ENCODE measurements around the gene IPO9.

Gene IPO9

DNA sequence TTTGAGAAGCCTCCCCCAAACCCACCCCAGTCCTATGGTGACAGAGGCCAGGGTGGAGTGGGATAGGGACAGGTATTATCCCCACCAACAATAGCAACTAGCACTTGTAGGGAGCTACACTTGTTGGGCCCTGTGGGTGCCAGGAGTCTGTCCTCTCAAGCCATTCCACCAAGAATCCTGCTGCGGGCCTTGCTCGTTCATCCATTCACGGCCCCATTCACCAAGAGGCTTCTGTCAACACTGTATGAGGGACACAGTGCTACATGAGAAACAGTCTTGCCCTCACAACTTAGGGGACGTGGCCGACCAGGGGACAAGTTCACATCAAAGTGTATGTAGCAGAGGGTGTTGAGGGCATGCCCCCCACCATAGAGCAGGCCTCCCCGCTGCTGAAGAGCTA, 78.7 kb downstream of the IPO9 start:
- TF ChIP-seq SPI1 (IDR thresholded peaks at IDR 0.05; ENCODE audit: borderline replicate concordance, low read depth) (no peak), POLR2AphosphoS5 (IDR thresholded peaks at IDR 0.05; ENCODE audit: low read depth) (no peak), CTCF (IDR thresholded peaks at IDR 0.05; ENCODE audit: insufficient read depth, low read length) (no peak), GABPA (IDR thresholded peaks at IDR 0.05; ENCODE audit: low read depth) (no peak)
- TF ChIP-seq, protein P1, sequence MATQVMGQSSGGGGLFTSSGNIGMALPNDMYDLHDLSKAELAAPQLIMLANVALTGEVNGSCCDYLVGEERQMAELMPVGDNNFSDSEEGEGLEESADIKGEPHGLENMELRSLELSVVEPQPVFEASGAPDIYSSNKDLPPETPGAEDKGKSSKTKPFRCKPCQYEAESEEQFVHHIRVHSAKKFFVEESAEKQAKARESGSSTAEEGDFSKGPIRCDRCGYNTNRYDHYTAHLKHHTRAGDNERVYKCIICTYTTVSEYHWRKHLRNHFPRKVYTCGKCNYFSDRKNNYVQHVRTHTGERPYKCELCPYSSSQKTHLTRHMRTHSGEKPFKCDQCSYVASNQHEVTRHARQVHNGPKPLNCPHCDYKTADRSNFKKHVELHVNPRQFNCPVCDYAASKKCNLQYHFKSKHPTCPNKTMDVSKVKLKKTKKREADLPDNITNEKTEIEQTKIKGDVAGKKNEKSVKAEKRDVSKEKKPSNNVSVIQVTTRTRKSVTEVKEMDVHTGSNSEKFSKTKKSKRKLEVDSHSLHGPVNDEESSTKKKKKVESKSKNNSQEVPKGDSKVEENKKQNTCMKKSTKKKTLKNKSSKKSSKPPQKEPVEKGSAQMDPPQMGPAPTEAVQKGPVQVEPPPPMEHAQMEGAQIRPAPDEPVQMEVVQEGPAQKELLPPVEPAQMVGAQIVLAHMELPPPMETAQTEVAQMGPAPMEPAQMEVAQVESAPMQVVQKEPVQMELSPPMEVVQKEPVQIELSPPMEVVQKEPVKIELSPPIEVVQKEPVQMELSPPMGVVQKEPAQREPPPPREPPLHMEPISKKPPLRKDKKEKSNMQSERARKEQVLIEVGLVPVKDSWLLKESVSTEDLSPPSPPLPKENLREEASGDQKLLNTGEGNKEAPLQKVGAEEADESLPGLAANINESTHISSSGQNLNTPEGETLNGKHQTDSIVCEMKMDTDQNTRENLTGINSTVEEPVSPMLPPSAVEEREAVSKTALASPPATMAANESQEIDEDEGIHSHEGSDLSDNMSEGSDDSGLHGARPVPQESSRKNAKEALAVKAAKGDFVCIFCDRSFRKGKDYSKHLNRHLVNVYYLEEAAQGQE (IDR thresholded peaks at IDR 0.05; ENCODE audit: insufficient replicate concordance, low read depth), result no peak
- H3K27ac ChIP-seq (replicated peaks), result no peak overlapping the region

DNA sequence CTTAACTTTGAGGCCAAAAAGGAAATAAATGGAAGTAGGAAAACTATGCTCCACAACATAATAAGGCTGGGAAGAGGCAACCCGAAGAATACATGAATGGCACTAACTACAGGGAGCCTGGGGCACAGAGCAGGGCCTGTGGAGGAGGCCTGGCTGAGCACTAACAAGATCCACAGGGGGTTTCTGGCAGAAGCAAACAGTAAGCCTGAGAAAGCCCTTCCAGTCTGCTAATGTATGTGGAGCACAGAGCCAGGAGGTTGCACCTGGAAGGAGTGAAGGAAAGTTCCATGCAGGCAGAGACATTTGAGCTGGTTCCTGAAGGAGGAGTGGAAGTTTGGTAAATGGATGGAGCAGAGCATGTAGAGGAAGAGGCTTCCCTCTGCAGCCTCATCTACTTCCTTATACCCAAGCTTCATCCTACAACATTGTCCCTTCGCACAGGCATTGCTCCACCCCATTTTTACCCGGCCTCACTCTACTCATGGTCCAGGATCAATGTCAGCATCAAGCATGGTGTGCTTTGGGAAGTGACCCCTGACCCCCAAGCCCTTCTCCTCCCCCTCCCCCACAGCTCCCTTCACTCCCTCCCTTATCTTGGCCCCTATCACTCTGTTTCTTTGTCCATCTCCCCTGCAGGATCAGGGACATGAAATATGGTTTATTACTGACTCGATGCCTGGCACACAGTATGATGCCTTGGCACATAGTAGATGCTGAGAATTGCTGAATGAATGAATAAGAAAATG, 83.0 kb downstream of the IPO9 start:
- TF ChIP-seq SPI1 (IDR thresholded peaks at IDR 0.05; ENCODE audit: borderline replicate concordance, low read depth) (no peak), CTCF (IDR thresholded peaks at IDR 0.05; ENCODE audit: insufficient read depth, low read length) (no peak), POLR2AphosphoS5 (IDR thresholded peaks at IDR 0.05; ENCODE audit: low read depth) (no peak), GABPA (IDR thresholded peaks at IDR 0.05; ENCODE audit: low read depth) (no peak)
- TF ChIP-seq, protein P1 (IDR thresholded peaks at IDR 0.05; ENCODE audit: insufficient replicate concordance, low read depth), result no peak
- Histone ChIP-seq H3K27me3 (ENCODE audit: insufficient read depth, poor library complexity, severe bottlenecking) (no peaks in the 10 kb centered on the region), H3K27ac (replicated peaks) (no peak overlapping the region), H3K4me3 (replicated peaks; ENCODE audit: insufficient read depth, low read length) (no peak overlapping the region)
- DNase-seq (ENCODE audit: low read depth in 1 of 2, low spot score in 1 of 2), result no peak

More for the DNA sequence above, 78.7 kb downstream of the IPO9 start:
- Histone ChIP-seq H3K4me3 (replicated peaks; ENCODE audit: insufficient read depth, low read length) (no peak overlapping the region), H3K27me3 (ENCODE audit: insufficient read depth, poor library complexity, severe bottlenecking) (no peaks in the 10 kb centered on the region)
- DNase-seq (ENCODE audit: low read depth in 1 of 2, low spot score in 1 of 2), result no peak

GRCh38 chr1:201912832-201913231, 83.9 kb downstream of the IPO9 start:
- no peaks in the 10 kb centered on the region for H3K27me3 ChIP-seq (ENCODE audit: insufficient read depth, poor library complexity, severe bottlenecking)
- TF ChIP-seq, protein P1 (IDR thresholded peaks at IDR 0.05; ENCODE audit: insufficient replicate concordance, low read depth), result no peak
- no peak for TF ChIP-seq CTCF (IDR thresholded peaks at IDR 0.05; ENCODE audit: insufficient read depth, low read length)
- no peak for TF ChIP-seq SPI1 (IDR thresholded peaks at IDR 0.05; ENCODE audit: borderline replicate concordance, low read depth)
- no peak for TF ChIP-seq GABPA (IDR thresholded peaks at IDR 0.05; ENCODE audit: low read depth)
- no peak for TF ChIP-seq POLR2AphosphoS5 (IDR thresholded peaks at IDR 0.05; ENCODE audit: low read depth)
- no peak for DNase-seq (ENCODE audit: low read depth in 1 of 2, low spot score in 1 of 2)

More at GRCh38 chr1:201912832-201913231, 83.9 kb downstream of the IPO9 start:
- no peak overlapping the region for H3K27ac ChIP-seq (replicated peaks)
- no peak overlapping the region for H3K4me3 ChIP-seq (replicated peaks; ENCODE audit: insufficient read depth, low read length)
